K562 (cell line): ENCODE results near the gene CNTN4. TPM values are rescaled to one million over a fixed set of nuclear protein-coding genes. Genes with fewer than 3 reads are reported as not detected.

Source experiments
- ATAC-seq: fragments of 200-7000 bp; cut with Tn5 transposase; 3 replicates; pipeline ENCODE4 v1.9.1; 2020; ENCODE audit warnings: moderate library complexity
- BruUV-seq: library from RNA; stranded (reverse); fragments of 400-500 nt; replicated peaks from 2 replicates; lab custom pipeline; 2021; lab: Mats Ljungman, UMichigan
- CTCF ChIA-PET: fragments of 300-600 bp; formaldehyde crosslinking; extraction: SDS; loops from one replicate; lab custom pipeline; 2021; ENCODE audit warnings: low intra/inter-chr PET ratio; lab: Yijun Ruan, JAX
- POLR2A ChIA-PET: fragments of 300-600, 350-650 bp; sonication (Branson Sonifier 250); formaldehyde crosslinking; extraction: SDS; loops from one replicate; lab custom pipeline; 2021; ENCODE audit warnings: antibody characterized with exemption, inconsistent platforms; lab: Yijun Ruan, JAX
- DNase-seq, 4 experiments: peaks; one replicate each; pipeline versions ENCODE4 v3.0.0 to v3.0.0-alpha.2; 2011 to 2018; ENCODE audit warnings: low spot score in 3 of 4, mixed read lengths in 3 of 4; ENCODE audit errors: extremely low read depth in 1 of 4
- FAIRE-seq: peaks from 2 replicates; lab custom pipeline; 2011; peaks lifted over from hg19 to GRCh38; lab: Jason Lieb, UNC
- H2AFZ ChIP-seq: 2 replicates; pipeline ENCODE4 v1.6.0; 2011; ENCODE audit warnings: low read depth, low read length, control low read depth, inconsistent platforms
- H3K27ac ChIP-seq: fragments of 200-600 bp; 3 replicates; pipeline ENCODE4 v1.8.0; 2011; ENCODE audit warnings: low read depth, mild to moderate bottlenecking, control low read depth, inconsistent platforms, low read length, moderate library complexity, mixed read lengths; ENCODE audit errors: extremely low read depth
- H3K27me3 ChIP-seq, 2 experiments: fragments of 300-600 bp in 1 of 2; 2 replicates in 1 of 2; 3 replicates in 1 of 2; pipeline versions ENCODE4 v1.6.0 to v1.8.0; 2011; ENCODE audit warnings: inconsistent platforms in 2 of 2, low read length in 2 of 2, mild to moderate bottlenecking in 1 of 2, mixed read lengths in 1 of 2, moderate library complexity in 1 of 2; ENCODE audit not compliant: control insufficient read depth in 2 of 2, insufficient read depth in 2 of 2
- H3K36me3 ChIP-seq: fragments of 300-600 bp; 3 replicates; pipeline ENCODE4 v1.8.0; 2011; ENCODE audit warnings: mild to moderate bottlenecking, low read length, inconsistent platforms; ENCODE audit not compliant: control insufficient read depth, insufficient read depth
- H3K4me1 ChIP-seq, 2 experiments: fragments of 200-600 bp in 1 of 2; replicated peaks in 1 of 2; 2 replicates in 1 of 2; 3 replicates in 1 of 2; pipeline versions ENCODE4 v1.5.1 to v1.8.0; 2011; ENCODE audit warnings: inconsistent platforms in 2 of 2, low read length in 2 of 2, mild to moderate bottlenecking in 1 of 2, mixed read lengths in 1 of 2, moderate library complexity in 1 of 2; ENCODE audit not compliant: control insufficient read depth in 2 of 2, insufficient read depth in 2 of 2
- H3K4me2 ChIP-seq: 2 replicates; pipeline ENCODE4 v1.6.1; 2011; ENCODE audit warnings: low read length, control low read depth, inconsistent platforms, mixed read lengths; ENCODE audit not compliant: insufficient read depth
- H3K4me3 ChIP-seq: fragments of 200-600 bp; sonication (generic), shearing (Covaris generic); 2 replicates; pipeline ENCODE4 v1.5.1; 2016; ENCODE audit warnings: control low read depth, inconsistent platforms
- H3K79me2 ChIP-seq: fragments of 200-600 bp; 3 replicates; pipeline ENCODE4 v1.8.0; 2011; ENCODE audit warnings: low read length, inconsistent platforms; ENCODE audit not compliant: control insufficient read depth, insufficient read depth
- H3K9ac ChIP-seq, 2 experiments: 2 replicates each; pipeline versions ENCODE4 v1.6.0 to v1.6.1; 2011; ENCODE audit warnings: low read depth in 2 of 2, low read length in 2 of 2, control low read depth in 1 of 2, inconsistent platforms in 1 of 2, mild to moderate bottlenecking in 1 of 2, mixed read lengths in 1 of 2; ENCODE audit not compliant: insufficient read depth in 1 of 2
- H3K9me1 ChIP-seq: one replicate; pipeline ENCODE4 v1.6.0; 2011; ENCODE audit warnings: inconsistent platforms, mild to moderate bottlenecking, low read length, moderate library complexity; ENCODE audit not compliant: control insufficient read depth, insufficient read depth
- H3K9me3 ChIP-seq: replicated peaks from 2 replicates; pipeline ENCODE4 v1.5.1; 2011; ENCODE audit warnings: low read depth, low read length, inconsistent platforms; ENCODE audit not compliant: control insufficient read depth, insufficient read depth
- H4K20me1 ChIP-seq: replicated peaks from 2 replicates; pipeline ENCODE4 v1.6.1; 2011; ENCODE audit warnings: low read length, inconsistent platforms, mixed read lengths; ENCODE audit not compliant: control insufficient read depth, insufficient read depth
- BACH1 ChIP-seq: fragments of 200-800 bp; sonication (Bioruptor generic); IDR thresholded peaks from 2 replicates; pipeline ENCODE4 v1.6.1; 2016; ENCODE audit warnings: missing genetic modification characterization, missing compliant biosample characterization
- BRD9 ChIP-seq: fragments of 450-650 bp; IDR thresholded peaks from 2 replicates; pipeline ENCODE4 v1.6.1; 2018; ENCODE audit warnings: low read depth; ENCODE audit not compliant: partially characterized antibody
- CHD4 ChIP-seq: fragments of 200-600 bp; sonication (generic); IDR thresholded peaks from 3 replicates; pipeline ENCODE4 v1.6.1; 2012; ENCODE audit warnings: low read depth, mild to moderate bottlenecking, mixed read lengths, low read length, inconsistent platforms; ENCODE audit not compliant: insufficient read depth, insufficient replicate concordance, poor library complexity, severe bottlenecking
- DMBX1 ChIP-seq: fragments of 250-450 bp; sonication (Bioruptor Pico); IDR thresholded peaks from 2 replicates; pipeline ENCODE4 v1.8.0; 2022; ENCODE audit warnings: inconsistent platforms, mild to moderate bottlenecking, moderate library complexity, borderline replicate concordance
- HDAC6 ChIP-seq: IDR thresholded peaks from 2 replicates; pipeline ENCODE4 v1.6.1; 2012; ENCODE audit warnings: low read depth, mild to moderate bottlenecking, control low read depth, inconsistent platforms, low read length, moderate library complexity
- MAFG ChIP-seq: fragments of 450-650 bp; conservative IDR thresholded peaks from 2 replicates; pipeline ENCODE4 v1.6.1; 2016; ENCODE audit warnings: missing genetic modification characterization, missing compliant biosample characterization
- MCM7 ChIP-seq, 2 experiments: fragments of 450-650 bp; IDR thresholded peaks; 2 replicates each; pipeline ENCODE4 v1.6.1; 2016 to 2018
- MIER1 ChIP-seq: fragments of 450-650 bp; IDR thresholded peaks from 2 replicates; pipeline ENCODE4 v1.6.1; 2016; ENCODE audit warnings: antibody characterized with exemption, mild to moderate bottlenecking, low read depth
- NFE2 ChIP-seq: IDR thresholded peaks from 2 replicates; pipeline ENCODE4 v1.6.1; 2014; ENCODE audit warnings: antibody characterized with exemption, low read depth
- NFE2L1 ChIP-seq: fragments of 450-650 bp; IDR thresholded peaks from 2 replicates; pipeline ENCODE4 v1.6.1; 2016; ENCODE audit warnings: missing genetic modification characterization, low read depth, mild to moderate bottlenecking, missing compliant biosample characterization, moderate library complexity, borderline replicate concordance
- NR3C1 ChIP-seq: sonication (generic); formaldehyde crosslinking; IDR thresholded peaks from 2 replicates; pipeline ENCODE4 v1.8.1; 2022; ENCODE audit warnings: missing genetic modification reagents
- POLR2AphosphoS5 ChIP-seq: IDR thresholded peaks from 2 replicates; pipeline ENCODE4 v1.6.1; 2011; ENCODE audit warnings: mild to moderate bottlenecking, low read depth, low read length, moderate library complexity; ENCODE audit not compliant: control insufficient read depth, insufficient read depth
- SRF ChIP-seq, 2 experiments: fragments of 250-450, 450-650 bp in 1 of 2; sonication (Bioruptor Pico) in 1 of 2; sonication (generic) in 1 of 2; formaldehyde crosslinking; IDR thresholded peaks; 2 replicates each; pipeline versions ENCODE4 v1.5.0 to v1.5.1; 2020 to 2022; ENCODE audit warnings: mild to moderate bottlenecking in 1 of 2, missing genetic modification reagents in 1 of 2
- TEAD4 ChIP-seq, 2 experiments: sonication (generic) in 1 of 2; formaldehyde crosslinking in 1 of 2; IDR thresholded peaks; 2 replicates each; pipeline versions ENCODE4 v1.6.1 to v1.8.0; 2012 to 2022; ENCODE audit warnings: borderline replicate concordance in 1 of 2, inconsistent platforms in 1 of 2, low read length in 1 of 2, mild to moderate bottlenecking in 1 of 2, missing genetic modification reagents in 1 of 2
- ZHX1 ChIP-seq: fragments of 150-350 bp; conservative IDR thresholded peaks from 2 replicates; pipeline ENCODE4 v1.6.1; 2014; ENCODE audit warnings: low read length
- ZNF263 ChIP-seq: sonication (generic); formaldehyde crosslinking; IDR thresholded peaks from 2 replicates; pipeline ENCODE4 v1.8.0; 2022; ENCODE audit warnings: mild to moderate bottlenecking, missing genetic modification reagents, borderline replicate concordance
- ZNF316 ChIP-seq: fragments of 450-650 bp; IDR thresholded peaks from 2 replicates; pipeline ENCODE4 v1.6.1; 2016
- WGBS: fragments of 100-300 bp; shearing (Covaris generic); methylation state at CpG from one replicate; pipeline ENCODE4 v1.1.6; 2016; ENCODE audit warnings: low coverage, mixed read lengths; ENCODE audit not compliant: insufficient coverage; ENCODE audit errors: missing lambda C conversion rate; 5-methylcytosine and 5-hydroxymethylcytosine counted together
- in situ Hi-C: fragments of 300-500 bp; cut with MboI; formaldehyde crosslinking; loops from 4 replicates; pipeline ENCODE4 v1.15.0; 2018; ENCODE audit warnings: inconsistent platforms, mixed read lengths
- intact Hi-C: fragments of 100-400 bp; cut with micrococcal nuclease; formaldehyde crosslinking; loops from 2 replicates; pipeline ENCODE4 v1.14.2; 2022
- polyA plus RNA-seq, 8 experiments: library from polyadenylated mRNA; depleted of rRNA in 4 of 8; stranded (reverse) in 5 of 8; unstranded in 3 of 8; fragments of >200 nt; fragmentation: Nextera tagmentation in 2 of 8; fragmentation: Illumina TruSeq in 1 of 8; extraction: Ambion mirVana in 2 of 8; extraction: Trizol in 1 of 8; gene quantifications; 2 replicates each; pipeline versions ENCODE4 v1.2.1 to v1.2.3, GENCODE V29; 2011 to 2014; ENCODE audit warnings: inconsistent platforms in 1 of 8, missing spikeins in 1 of 8
- total RNA-seq, 7 experiments: library from RNA; depleted of rRNA in 6 of 7; stranded (reverse); fragments of >200 nt in 6 of 7; fragmentation: Illumina TruSeq in 2 of 7; extraction: Trizol in 2 of 7; gene quantifications; 2 replicates each; pipeline versions ENCODE4 v1.2.1 to v1.2.3, GENCODE V29; 2011 to 2021; ENCODE audit warnings: low replicate concordance in 1 of 7
- TF ChIP-seq, protein P1 (sequence below): sonication (generic); formaldehyde crosslinking; IDR thresholded peaks from 2 replicates; pipeline ENCODE4 v1.8.0; 2022; ENCODE audit warnings: missing genetic modification reagents, mild to moderate bottlenecking, borderline replicate concordance

Gene CNTN4
- total and polyA plus RNA-seq, 9 of the 15 experiments (the other 6 are each of a cell fraction or from before 2014, with no cell fraction given): not detected

DNA sequence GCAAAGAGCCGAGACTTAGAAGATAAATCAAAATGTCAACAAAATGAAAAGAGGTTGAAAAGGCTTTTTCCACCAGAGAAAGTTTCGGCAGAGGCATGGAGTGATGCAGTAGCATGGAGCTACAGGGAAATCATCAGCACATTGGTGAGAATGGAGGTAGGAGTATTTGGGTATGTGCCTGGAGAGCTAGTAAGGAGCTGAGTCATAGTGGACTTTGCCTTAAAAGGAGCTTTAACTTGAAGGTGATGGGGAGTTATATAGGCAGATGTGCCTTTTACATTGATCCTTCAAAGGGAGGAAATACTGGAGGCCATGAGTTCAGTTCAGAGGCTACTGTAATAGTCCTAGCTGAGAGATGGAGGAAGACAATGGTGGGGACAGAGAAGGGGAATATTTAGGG lies 967.2 kb downstream of the CNTN4 start:
- intact Hi-C loops (no loop called here), in situ Hi-C loops (no loop called here)
- Histone ChIP-seq H3K27ac (no peak overlapping the region), H3K79me2 (no peaks in the 10 kb centered on the region), H3K4me2 (no peak overlapping the region), H3K36me3 (no peaks in the 10 kb centered on the region), H3K9me1 (no peaks in the 10 kb centered on the region), H3K4me3 (no peak overlapping the region), H3K9ac (no peak overlapping the region), H3K9me3 (no peaks in the 10 kb centered on the region), H2AFZ (no peak overlapping the region), H4K20me1 (no peaks in the 10 kb centered on the region), H3K4me1 (no peaks in the 10 kb centered on the region), H3K27me3 (peaks cover 5 to 6% of the 10 kb centered on the region in 2 experiments; a peak in 3 of 5 replicates)
- no TSS peak for BruUV-seq
- 5% methylated on average over 2 of the region's 2 CpGs for WGBS
- DNase-seq (peak in 1 of 4 experiments; percentile 6), ATAC-seq (peak; percentile 56), FAIRE-seq (no peak)
- POLR2A ChIA-PET: interaction anchor here (1.3 kb wide), 1 partner anchor 15 kb away, joined by 3 read pairs; no protein-coding TSS in a partner anchor
- CTCF ChIA-PET: no interaction called here
- TF ChIP-seq NFE2L1 (tag) (peak; percentile 28; the same call in 1 of the 2 replicates), ZHX1 (no peak), DMBX1 (CRISPR knock-in tag) (no peak), TEAD4 (IDR thresholded peaks at IDR 0.05; ENCODE audit: low read length) (no peak), TEAD4 (CRISPR knock-in tag; IDR thresholded peaks at IDR 0.05; ENCODE audit: borderline replicate concordance) (no peak), HDAC6 (no peak), ZNF263 (no peak), BRD9 (no peak), NFE2 (peak; percentile 56), POLR2AphosphoS5 (no peak), CHD4 (no peak), MIER1 (no peak), BACH1 (tag) (no peak), ZNF316 (peak; percentile 43; the same call in 1 of the 2 replicates), MCM7 (IDR thresholded peaks at IDR 0.05) (no peak), MAFG (tag) (peak; percentile 71), SRF (CRISPR knock-in tag; IDR thresholded peaks at IDR 0.05) (peak in 1 of 2 experiments; percentile 86; a peak in 2 of 4 replicates), NR3C1 (no peak)
- TF ChIP-seq, protein P1, sequence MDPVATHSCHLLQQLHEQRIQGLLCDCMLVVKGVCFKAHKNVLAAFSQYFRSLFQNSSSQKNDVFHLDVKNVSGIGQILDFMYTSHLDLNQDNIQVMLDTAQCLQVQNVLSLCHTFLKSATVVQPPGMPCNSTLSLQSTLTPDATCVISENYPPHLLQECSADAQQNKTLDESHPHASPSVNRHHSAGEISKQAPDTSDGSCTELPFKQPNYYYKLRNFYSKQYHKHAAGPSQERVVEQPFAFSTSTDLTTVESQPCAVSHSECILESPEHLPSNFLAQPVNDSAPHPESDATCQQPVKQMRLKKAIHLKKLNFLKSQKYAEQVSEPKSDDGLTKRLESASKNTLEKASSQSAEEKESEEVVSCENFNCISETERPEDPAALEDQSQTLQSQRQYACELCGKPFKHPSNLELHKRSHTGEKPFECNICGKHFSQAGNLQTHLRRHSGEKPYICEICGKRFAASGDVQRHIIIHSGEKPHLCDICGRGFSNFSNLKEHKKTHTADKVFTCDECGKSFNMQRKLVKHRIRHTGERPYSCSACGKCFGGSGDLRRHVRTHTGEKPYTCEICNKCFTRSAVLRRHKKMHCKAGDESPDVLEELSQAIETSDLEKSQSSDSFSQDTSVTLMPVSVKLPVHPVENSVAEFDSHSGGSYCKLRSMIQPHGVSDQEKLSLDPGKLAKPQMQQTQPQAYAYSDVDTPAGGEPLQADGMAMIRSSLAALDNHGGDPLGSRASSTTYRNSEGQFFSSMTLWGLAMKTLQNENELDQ (CRISPR knock-in tag): no peak
